Keratinocyte (primary cell): ENCODE results near the gene UPP2. TPM values are rescaled to one million over a fixed set of nuclear protein-coding genes. Genes with fewer than 3 reads are reported as not detected.

Experiments
- DNase-seq: peaks from one replicate; pipeline ENCODE4 v3.0.0-alpha.2; 2011; ENCODE audit warnings: low read depth, missing footprints, low spot score
- FAIRE-seq: peaks from 2 replicates; lab custom pipeline; 2011; peaks lifted over from hg19 to GRCh38; lab: Jason Lieb, UNC
- H2AFZ ChIP-seq: 2 replicates; pipeline ENCODE4 v1.6.0; 2012; ENCODE audit warnings: low read length, control low read depth, inconsistent platforms; ENCODE audit not compliant: control insufficient read depth
- H3K27ac ChIP-seq: 2 replicates; pipeline ENCODE4 v1.5.1; 2011; ENCODE audit warnings: low read length; ENCODE audit not compliant: control insufficient read depth, insufficient read depth
- H3K27me3 ChIP-seq: 3 replicates; pipeline ENCODE4 v1.6.0; 2011; ENCODE audit warnings: low read length; ENCODE audit not compliant: control insufficient read depth, insufficient read depth; ENCODE audit errors: extremely low read depth
- H3K36me3 ChIP-seq, 2 experiments: 2 replicates in 1 of 2; 3 replicates in 1 of 2; pipeline ENCODE4 v1.5.1; 2011; ENCODE audit warnings: low read length in 2 of 2, mild to moderate bottlenecking in 1 of 2; ENCODE audit not compliant: control insufficient read depth in 2 of 2, insufficient read depth in 2 of 2; ENCODE audit errors: extremely low read depth in 1 of 2
- H3K4me1 ChIP-seq: 3 replicates; pipeline ENCODE4 v1.5.1; 2011; ENCODE audit warnings: low read length; ENCODE audit not compliant: control insufficient read depth, insufficient read depth; ENCODE audit errors: extremely low read depth
- H3K4me2 ChIP-seq: 3 replicates; pipeline ENCODE4 v1.6.0; 2011; ENCODE audit warnings: low read depth, low read length; ENCODE audit not compliant: control insufficient read depth, insufficient read depth; ENCODE audit errors: extremely low read depth
- H3K4me3 ChIP-seq, 3 experiments: fragments of 200-600 bp in 1 of 3; sonication (generic) in 1 of 3; 2 replicates in 2 of 3; 3 replicates in 1 of 3; pipeline ENCODE4 v1.5.1; 2011 to 2016; ENCODE audit warnings: low read length in 3 of 3, mild to moderate bottlenecking in 3 of 3, control low read depth in 2 of 3, inconsistent platforms in 1 of 3, low read depth in 1 of 3, mixed read lengths in 1 of 3, mixed run types in 1 of 3, moderate library complexity in 1 of 3; ENCODE audit not compliant: control insufficient read depth in 2 of 3, insufficient read depth in 2 of 3; ENCODE audit errors: extremely low read depth in 1 of 3
- H3K79me2 ChIP-seq: 2 replicates; pipeline ENCODE4 v1.6.0; 2012; ENCODE audit warnings: low read length; ENCODE audit not compliant: control insufficient read depth, insufficient read depth
- H3K9ac ChIP-seq: 3 replicates; pipeline ENCODE4 v1.6.0; 2011; ENCODE audit warnings: low read length; ENCODE audit not compliant: control insufficient read depth, insufficient read depth; ENCODE audit errors: extremely low read depth
- H3K9me1 ChIP-seq: 3 replicates; pipeline ENCODE4 v1.6.0; 2011; ENCODE audit warnings: low read length; ENCODE audit not compliant: control insufficient read depth, insufficient read depth; ENCODE audit errors: extremely low read depth
- H3K9me3 ChIP-seq: 2 replicates; pipeline ENCODE4 v1.5.1; 2012; ENCODE audit warnings: low read depth, low read length; ENCODE audit not compliant: control insufficient read depth
- H4K20me1 ChIP-seq: 3 replicates; pipeline ENCODE4 v1.6.0; 2011; ENCODE audit warnings: low read length; ENCODE audit not compliant: control insufficient read depth, insufficient read depth; ENCODE audit errors: extremely low read depth
- CTCF ChIP-seq, 3 experiments: IDR thresholded peaks in 1 of 3; conservative IDR thresholded peaks in 1 of 3; optimal IDR thresholded peaks in 1 of 3; 2 replicates in 2 of 3; 3 replicates in 1 of 3; pipeline versions ENCODE3 to v1.5.1; 2011; ENCODE audit warnings: low read length in 3 of 3, mild to moderate bottlenecking in 3 of 3, moderate library complexity in 2 of 3, control low read depth in 1 of 3, inconsistent platforms in 1 of 3; ENCODE audit not compliant: insufficient read depth in 2 of 3; ENCODE audit errors: extremely low read depth in 1 of 3
- EZH2 ChIP-seq: IDR thresholded peaks from one replicate; pipeline ENCODE4 v1.6.1; 2012; ENCODE audit warnings: inconsistent platforms, mild to moderate bottlenecking, low read length, moderate library complexity
- dilution Hi-C: fragments of 300-500 bp; cut with MboI; formaldehyde crosslinking; loops from one replicate; pipeline ENCODE4 v1.7.0; 2020; ENCODE audit warnings: low sequenced_read_pairs; ENCODE audit not compliant: extremely low pct_ligation_motif_present
- polyA plus RNA-seq, 5 experiments: library from polyadenylated mRNA; depleted of rRNA in 3 of 5; stranded (reverse) in 3 of 5; stranded (forward) in 1 of 5; unstranded in 1 of 5; fragments of >200 nt; gene quantifications; 1 replicate in 1 of 5; 2 replicates in 3 of 5; 3 replicates in 1 of 5; pipeline versions ENCODE4 v1.2.1 to v1.2.3, GENCODE V29; 2011 to 2012; ENCODE audit warnings: missing spikeins in 2 of 5, low read depth in 1 of 5, low replicate concordance in 1 of 5

Gene UPP2
- polyA plus RNA-seq, 1 donor (not counting 4 experiments of a cell fraction or from before 2014, with no cell fraction given), result not detected

GRCh38 chr2:158153270-158154015 is 51.8 kb downstream of the UPP2 start:
- Histone ChIP-seq H3K4me3 (no peak overlapping the region), H3K4me2 (no peak overlapping the region), H3K79me2 (no peaks in the 10 kb centered on the region), H3K36me3 (no peaks in the 10 kb centered on the region), H4K20me1 (no peaks in the 10 kb centered on the region), H3K4me1 (no peaks in the 10 kb centered on the region), H3K9me1 (no peaks in the 10 kb centered on the region), H3K9me3 (no peaks in the 10 kb centered on the region), H3K27me3 (no peaks in the 10 kb centered on the region), H3K9ac (no peak overlapping the region), H2AFZ (no peak overlapping the region), H3K27ac (no peak overlapping the region)
- FAIRE-seq (no peak), DNase-seq (no peak)
- dilution Hi-C loops, result no loop called here
- TF ChIP-seq CTCF (optimal IDR thresholded peaks at IDR 0.05 in 1 of 3, IDR thresholded peaks at IDR 0.05 in 1 of 3, conservative IDR thresholded peaks at IDR 0.05 in 1 of 3; ENCODE audit: extremely low read depth in 1 of 3, insufficient read depth in 2 of 3, low read length in 3 of 3), result no peak
- TF ChIP-seq EZH2, result no peak

- DNase-seq (no peak), FAIRE-seq (no peak)
- Histone ChIP-seq H2AFZ (no peak overlapping the region), H3K4me3 (no peak overlapping the region), H3K4me1 (no peaks in the 10 kb centered on the region), H4K20me1 (no peaks in the 10 kb centered on the region), H3K4me2 (no peak overlapping the region), H3K27me3 (no peaks in the 10 kb centered on the region), H3K79me2 (no peaks in the 10 kb centered on the region), H3K9me1 (no peaks in the 10 kb centered on the region), H3K9ac (no peak overlapping the region), H3K9me3 (no peaks in the 10 kb centered on the region), H3K27ac (no peak overlapping the region), H3K36me3 (no peaks in the 10 kb centered on the region)
- dilution Hi-C loops, result no loop called here
- TF ChIP-seq CTCF (optimal IDR thresholded peaks at IDR 0.05 in 1 of 3, IDR thresholded peaks at IDR 0.05 in 1 of 3, conservative IDR thresholded peaks at IDR 0.05 in 1 of 3; ENCODE audit: extremely low read depth in 1 of 3, insufficient read depth in 2 of 3, low read length in 3 of 3) (no peak), EZH2 (no peak)
Observed at GRCh38 chr2:158154596-158154995, 52.9 kb downstream of the UPP2 start.
